K562 (cell line): Measurements from ENCODE around the gene TEX22.

ENCODE experiments used
- ATF3 ChIP-seq, 2 experiments: fragments of 450-650 bp in 1 of 2; sonication (generic) in 1 of 2; formaldehyde crosslinking in 1 of 2; IDR thresholded peaks in 1 of 2; conservative IDR thresholded peaks in 1 of 2; 2 replicates each; pipeline versions ENCODE4 v1.6.1 to v1.8.1; 2016 to 2023; ENCODE audit warnings: mild to moderate bottlenecking in 2 of 2, moderate library complexity in 2 of 2, inconsistent platforms in 1 of 2, missing genetic modification reagents in 1 of 2
- HCFC1 ChIP-seq: IDR thresholded peaks from 2 replicates; pipeline ENCODE4 v1.6.1; 2012; ENCODE audit warnings: low read depth, low read length, improper control_type of control experiment
- IRF1 ChIP-seq: sonication (generic); formaldehyde crosslinking; IDR thresholded peaks from 2 replicates; pipeline ENCODE4 v1.8.0; 2022; ENCODE audit warnings: missing genetic modification reagents, mild to moderate bottlenecking, borderline replicate concordance
- POLR2A ChIP-seq: fragments of 450-650 bp; conservative IDR thresholded peaks from 2 replicates; pipeline ENCODE4 v1.6.1; 2016
- RBBP5 ChIP-seq: fragments of 200-600 bp; sonication (generic); IDR thresholded peaks from 2 replicates; pipeline ENCODE4 v1.6.1; 2012; ENCODE audit warnings: borderline replicate concordance, mild to moderate bottlenecking, low read length, control low read depth, inconsistent platforms; ENCODE audit not compliant: insufficient read depth, poor library complexity, severe bottlenecking
- RCOR1 ChIP-seq, 2 experiments: IDR thresholded peaks; 2 replicates each; pipeline ENCODE4 v1.6.1; 2012; ENCODE audit warnings: low read depth in 2 of 2, low read length in 2 of 2, borderline replicate concordance in 1 of 2, improper control_type of control experiment in 1 of 2
- TBP ChIP-seq: optimal IDR thresholded peaks from 2 replicates; pipeline ENCODE3; 2011; ENCODE audit warnings: low read depth, low read length, improper control_type of control experiment
- ZNF609 ChIP-seq: sonication (generic); formaldehyde crosslinking; IDR thresholded peaks from 2 replicates; pipeline ENCODE4 v1.8.1; 2023; ENCODE audit warnings: missing genetic modification reagents, mild to moderate bottlenecking, borderline replicate concordance
- TF ChIP-seq, protein P1 (sequence below), 3 experiments: IDR thresholded peaks in 2 of 3; conservative IDR thresholded peaks in 1 of 3; 2 replicates each; pipeline ENCODE4 v1.5.1; 2011 to 2012; ENCODE audit warnings: low read length in 3 of 3, mild to moderate bottlenecking in 3 of 3, control low read depth in 2 of 3, improper control_type of control experiment in 1 of 3, inconsistent platforms in 1 of 3, low read depth in 1 of 3, mixed read lengths in 1 of 3, moderate library complexity in 1 of 3; ENCODE audit not compliant: insufficient read depth in 2 of 3
- TF ChIP-seq, protein P2 (sequence below): fragments of 450-650 bp; IDR thresholded peaks from 2 replicates; pipeline ENCODE4 v1.6.1; 2018; ENCODE audit not compliant: partially characterized antibody
- TF ChIP-seq, protein P3 (sequence below), 2 experiments: fragments of 450-650 bp; IDR thresholded peaks; 2 replicates each; pipeline ENCODE4 v1.6.1; 2016

DNA sequence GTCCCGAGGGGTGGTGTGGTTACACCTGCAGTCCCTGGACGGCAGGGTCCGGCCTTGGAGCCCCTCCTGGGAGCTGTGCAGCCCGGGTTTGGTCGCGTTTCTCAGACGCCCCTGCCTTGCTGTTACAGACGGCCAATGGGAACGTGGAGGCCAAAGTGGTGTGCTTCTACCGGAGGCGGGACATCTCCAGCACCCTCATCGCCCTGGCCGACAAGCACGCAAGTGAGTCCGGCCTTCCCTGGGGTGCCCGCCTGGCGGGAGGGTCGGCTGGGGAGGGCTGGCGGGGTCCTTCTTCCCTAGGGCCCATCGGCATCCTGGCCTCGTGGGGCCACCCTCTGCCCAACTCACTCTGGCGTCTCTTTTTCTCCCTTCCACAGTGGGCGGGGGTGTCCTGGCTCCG lies 47.0 kb downstream of the TEX22 start:
- TF ChIP-seq IRF1 (CRISPR knock-in tag): no peak
- TF ChIP-seq, protein P1, sequence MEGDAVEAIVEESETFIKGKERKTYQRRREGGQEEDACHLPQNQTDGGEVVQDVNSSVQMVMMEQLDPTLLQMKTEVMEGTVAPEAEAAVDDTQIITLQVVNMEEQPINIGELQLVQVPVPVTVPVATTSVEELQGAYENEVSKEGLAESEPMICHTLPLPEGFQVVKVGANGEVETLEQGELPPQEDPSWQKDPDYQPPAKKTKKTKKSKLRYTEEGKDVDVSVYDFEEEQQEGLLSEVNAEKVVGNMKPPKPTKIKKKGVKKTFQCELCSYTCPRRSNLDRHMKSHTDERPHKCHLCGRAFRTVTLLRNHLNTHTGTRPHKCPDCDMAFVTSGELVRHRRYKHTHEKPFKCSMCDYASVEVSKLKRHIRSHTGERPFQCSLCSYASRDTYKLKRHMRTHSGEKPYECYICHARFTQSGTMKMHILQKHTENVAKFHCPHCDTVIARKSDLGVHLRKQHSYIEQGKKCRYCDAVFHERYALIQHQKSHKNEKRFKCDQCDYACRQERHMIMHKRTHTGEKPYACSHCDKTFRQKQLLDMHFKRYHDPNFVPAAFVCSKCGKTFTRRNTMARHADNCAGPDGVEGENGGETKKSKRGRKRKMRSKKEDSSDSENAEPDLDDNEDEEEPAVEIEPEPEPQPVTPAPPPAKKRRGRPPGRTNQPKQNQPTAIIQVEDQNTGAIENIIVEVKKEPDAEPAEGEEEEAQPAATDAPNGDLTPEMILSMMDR (IDR thresholded peaks at IDR 0.05 in 2 of 3, conservative IDR thresholded peaks at IDR 0.05 in 1 of 3; ENCODE audit: insufficient read depth in 2 of 3, low read depth in 1 of 3, low read length in 3 of 3): no peak
- TF ChIP-seq, protein P2, sequence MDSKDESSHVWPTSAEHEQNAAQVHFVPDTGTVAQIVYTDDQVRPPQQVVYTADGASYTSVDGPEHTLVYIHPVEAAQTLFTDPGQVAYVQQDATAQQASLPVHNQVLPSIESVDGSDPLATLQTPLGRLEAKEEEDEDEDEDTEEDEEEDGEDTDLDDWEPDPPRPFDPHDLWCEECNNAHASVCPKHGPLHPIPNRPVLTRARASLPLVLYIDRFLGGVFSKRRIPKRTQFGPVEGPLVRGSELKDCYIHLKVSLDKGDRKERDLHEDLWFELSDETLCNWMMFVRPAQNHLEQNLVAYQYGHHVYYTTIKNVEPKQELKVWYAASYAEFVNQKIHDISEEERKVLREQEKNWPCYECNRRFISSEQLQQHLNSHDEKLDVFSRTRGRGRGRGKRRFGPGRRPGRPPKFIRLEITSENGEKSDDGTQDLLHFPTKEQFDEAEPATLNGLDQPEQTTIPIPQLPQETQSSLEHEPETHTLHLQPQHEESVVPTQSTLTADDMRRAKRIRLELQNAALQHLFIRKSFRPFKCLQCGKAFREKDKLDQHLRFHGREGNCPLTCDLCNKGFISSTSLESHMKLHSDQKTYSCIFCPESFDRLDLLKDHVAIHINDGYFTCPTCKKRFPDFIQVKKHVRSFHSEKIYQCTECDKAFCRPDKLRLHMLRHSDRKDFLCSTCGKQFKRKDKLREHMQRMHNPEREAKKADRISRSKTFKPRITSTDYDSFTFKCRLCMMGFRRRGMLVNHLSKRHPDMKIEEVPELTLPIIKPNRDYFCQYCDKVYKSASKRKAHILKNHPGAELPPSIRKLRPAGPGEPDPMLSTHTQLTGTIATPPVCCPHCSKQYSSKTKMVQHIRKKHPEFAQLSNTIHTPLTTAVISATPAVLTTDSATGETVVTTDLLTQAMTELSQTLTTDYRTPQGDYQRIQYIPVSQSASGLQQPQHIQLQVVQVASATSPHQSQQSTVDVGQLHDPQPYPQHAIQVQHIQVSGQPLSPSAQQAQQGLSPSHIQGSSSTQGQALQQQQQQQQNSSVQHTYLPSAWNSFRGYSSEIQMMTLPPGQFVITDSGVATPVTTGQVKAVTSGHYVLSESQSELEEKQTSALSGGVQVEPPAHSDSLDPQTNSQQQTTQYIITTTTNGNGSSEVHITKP: no peak
- no peak for TF ChIP-seq ZNF609 (CRISPR knock-in tag)
- TF ChIP-seq RBBP5: no peak
- TF ChIP-seq, protein P3, sequence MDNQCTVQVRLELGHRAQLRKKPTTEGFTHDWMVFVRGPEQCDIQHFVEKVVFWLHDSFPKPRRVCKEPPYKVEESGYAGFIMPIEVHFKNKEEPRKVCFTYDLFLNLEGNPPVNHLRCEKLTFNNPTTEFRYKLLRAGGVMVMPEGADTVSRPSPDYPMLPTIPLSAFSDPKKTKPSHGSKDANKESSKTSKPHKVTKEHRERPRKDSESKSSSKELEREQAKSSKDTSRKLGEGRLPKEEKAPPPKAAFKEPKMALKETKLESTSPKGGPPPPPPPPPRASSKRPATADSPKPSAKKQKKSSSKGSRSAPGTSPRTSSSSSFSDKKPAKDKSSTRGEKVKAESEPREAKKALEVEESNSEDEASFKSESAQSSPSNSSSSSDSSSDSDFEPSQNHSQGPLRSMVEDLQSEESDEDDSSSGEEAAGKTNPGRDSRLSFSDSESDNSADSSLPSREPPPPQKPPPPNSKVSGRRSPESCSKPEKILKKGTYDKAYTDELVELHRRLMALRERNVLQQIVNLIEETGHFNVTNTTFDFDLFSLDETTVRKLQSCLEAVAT (IDR thresholded peaks at IDR 0.05): no peak
- TF ChIP-seq HCFC1: no peak
- TF ChIP-seq POLR2A: no peak
- TF ChIP-seq TBP: no peak
- no peak for TF ChIP-seq RCOR1 (IDR thresholded peaks at IDR 0.05; ENCODE audit: borderline replicate concordance in 1 of 2, low read depth in 2 of 2, low read length in 2 of 2)
- no peak for TF ChIP-seq ATF3 (IDR thresholded peaks at IDR 0.05)
- TF ChIP-seq ATF3 (CRISPR knock-in tag; conservative IDR thresholded peaks at IDR 0.05): no peak
